ENCODE measurements around the gene FETUB.

FETUB gene

GRCh38 chr3:186639778-186640472 lies at the start of gene FETUB:
FETUB (plus strand) TSS chr3:186640399; CDS start chr3:186640461, 62 bp downstream.
- no peak for DNase-seq

- no peak for DNase-seq
Measured at GRCh38 chr3:186590580-186591295, 49.5 kb upstream of the FETUB start.

- no peak for DNase-seq
Measured at GRCh38 chr3:186592682-186593081, 47.5 kb upstream of the FETUB start.

- DNase-seq = no peak
Measured at GRCh38 chr3:186593862-186594261, 46.3 kb upstream of the FETUB start.

GRCh38 chr3:186594591-186595113 lies 45.5 kb upstream of the FETUB start:
- DNase-seq = no peak

GRCh38 chr3:186596568-186597287 lies 43.5 kb upstream of the FETUB start:
- no peak for DNase-seq

- DNase-seq = no peak
Measured at GRCh38 chr3:186598108-186598784, 42.0 kb upstream of the FETUB start.

- no peak for DNase-seq
Measured at GRCh38 chr3:186598794-186599141, 41.4 kb upstream of the FETUB start.

- no peak for DNase-seq
Measured at GRCh38 chr3:186599142-186599784, 40.9 kb upstream of the FETUB start.

- DNase-seq = no peak
Measured at GRCh38 chr3:186599785-186600166, 40.4 kb upstream of the FETUB start.

GRCh38 chr3:186600896-186601295 lies 39.3 kb upstream of the FETUB start:
- DNase-seq = no peak

- DNase-seq = no peak
Measured at GRCh38 chr3:186603159-186603558, 37.0 kb upstream of the FETUB start.

- DNase-seq = no peak
Measured at GRCh38 chr3:186605078-186605477, 35.1 kb upstream of the FETUB start.

GRCh38 chr3:186605561-186606545 lies 34.3 kb upstream of the FETUB start:
- DNase-seq = no peak

GRCh38 chr3:186608624-186609215 lies 31.5 kb upstream of the FETUB start:
- no peak for DNase-seq

GRCh38 chr3:186609247-186609868 lies 30.8 kb upstream of the FETUB start:
- no peak for DNase-seq

GRCh38 chr3:186612065-186612464 lies 28.1 kb upstream of the FETUB start:
- no peak for DNase-seq

- no peak for DNase-seq
Measured at GRCh38 chr3:186612721-186613636, 27.2 kb upstream of the FETUB start, which contains the start of gene AHSG. AHSG (plus strand) TSS chr3:186613060; CDS start chr3:186613142, 82 bp downstream.

- no peak for DNase-seq
Measured at GRCh38 chr3:186613637-186614265, 26.4 kb upstream of the FETUB start.
